Testis (tissue), 2 donors: ENCODE measurements around the gene TIPRL.

Source experiments
- POLR2A ChIP-seq: fragments of 450-650 bp; IDR thresholded peaks from one replicate; pipeline ENCODE4 v1.6.1; 2017; ENCODE audit warnings: antibody characterized with exemption, mild to moderate bottlenecking, moderate library complexity
- TF ChIP-seq, protein P1 (sequence below), 3 experiments: fragments of 450-650 bp in 2 of 3; fragments of 200-600 bp in 1 of 3; sonication (generic) in 1 of 3; IDR thresholded peaks; one replicate each; pipeline ENCODE4 v1.5.1; 2016 to 2019; ENCODE audit warnings: antibody characterized with exemption in 3 of 3, mild to moderate bottlenecking in 2 of 3, moderate library complexity in 1 of 3

DNA sequence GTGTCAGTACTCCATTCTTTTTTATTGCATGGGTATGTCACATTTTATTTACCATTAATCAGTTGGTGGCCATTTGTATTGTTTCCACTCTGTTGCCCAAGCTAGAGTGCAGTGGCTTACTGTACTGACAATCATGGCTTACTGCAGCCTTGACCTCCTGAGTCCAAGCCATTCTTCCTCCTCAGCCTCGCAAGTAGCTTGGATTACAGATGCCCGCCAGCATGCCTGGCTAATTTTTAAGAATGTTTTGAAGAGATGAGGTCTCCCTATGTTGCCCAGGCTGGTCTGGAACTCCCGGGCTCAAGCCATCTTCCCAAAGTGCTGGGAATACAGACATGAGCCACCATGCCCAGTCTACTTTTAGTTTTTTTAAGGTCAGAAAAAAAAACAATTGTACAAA is 46.2 kb downstream of the TIPRL start:
- TF ChIP-seq POLR2A, result no peak
- TF ChIP-seq, protein P1, sequence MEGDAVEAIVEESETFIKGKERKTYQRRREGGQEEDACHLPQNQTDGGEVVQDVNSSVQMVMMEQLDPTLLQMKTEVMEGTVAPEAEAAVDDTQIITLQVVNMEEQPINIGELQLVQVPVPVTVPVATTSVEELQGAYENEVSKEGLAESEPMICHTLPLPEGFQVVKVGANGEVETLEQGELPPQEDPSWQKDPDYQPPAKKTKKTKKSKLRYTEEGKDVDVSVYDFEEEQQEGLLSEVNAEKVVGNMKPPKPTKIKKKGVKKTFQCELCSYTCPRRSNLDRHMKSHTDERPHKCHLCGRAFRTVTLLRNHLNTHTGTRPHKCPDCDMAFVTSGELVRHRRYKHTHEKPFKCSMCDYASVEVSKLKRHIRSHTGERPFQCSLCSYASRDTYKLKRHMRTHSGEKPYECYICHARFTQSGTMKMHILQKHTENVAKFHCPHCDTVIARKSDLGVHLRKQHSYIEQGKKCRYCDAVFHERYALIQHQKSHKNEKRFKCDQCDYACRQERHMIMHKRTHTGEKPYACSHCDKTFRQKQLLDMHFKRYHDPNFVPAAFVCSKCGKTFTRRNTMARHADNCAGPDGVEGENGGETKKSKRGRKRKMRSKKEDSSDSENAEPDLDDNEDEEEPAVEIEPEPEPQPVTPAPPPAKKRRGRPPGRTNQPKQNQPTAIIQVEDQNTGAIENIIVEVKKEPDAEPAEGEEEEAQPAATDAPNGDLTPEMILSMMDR (IDR thresholded peaks at IDR 0.05), result no peak
